Nephron progenitor cell (in vitro differentiated cells): ENCODE results near the gene ZNF850.
A peak's percentile ranks its signal among the peaks of the same experiment; 100 is the strongest.

Experiments
- DNase-seq: peaks from one replicate; pipeline ENCODE4 v3.0.0; 2021
- H3K27ac Mint-ChIP-seq: 2 replicates; pipeline ENCODE4 v1.8.0; 2021; ENCODE audit warnings: mild to moderate bottlenecking, moderate library complexity, mixed read lengths
- H3K27me3 Mint-ChIP-seq: 2 replicates; pipeline ENCODE4 v1.8.0; 2021; ENCODE audit warnings: mild to moderate bottlenecking, low read depth, mixed read lengths; ENCODE audit not compliant: poor library complexity
- H3K36me3 Mint-ChIP-seq: 2 replicates; pipeline ENCODE4 v1.8.0; 2021; ENCODE audit warnings: low read depth, mixed read lengths
- H3K4me1 Mint-ChIP-seq: 2 replicates; pipeline ENCODE4 v1.8.0; 2021; ENCODE audit warnings: mixed read lengths
- H3K4me3 Mint-ChIP-seq: 2 replicates; pipeline ENCODE4 v1.8.0; 2021; ENCODE audit warnings: mild to moderate bottlenecking, moderate library complexity, mixed read lengths
- H3K9me3 Mint-ChIP-seq: 2 replicates; pipeline ENCODE4 v1.8.0; 2021; ENCODE audit warnings: mild to moderate bottlenecking, moderate library complexity, mixed read lengths
- TF ChIP-seq, protein P1 (sequence below): fragments of 200-600 bp; sonication (generic); IDR thresholded peaks from 2 replicates; pipeline ENCODE4 v1.5.0; 2021; ENCODE audit warnings: antibody characterized with exemption

The ZNF850 gene

DNA sequence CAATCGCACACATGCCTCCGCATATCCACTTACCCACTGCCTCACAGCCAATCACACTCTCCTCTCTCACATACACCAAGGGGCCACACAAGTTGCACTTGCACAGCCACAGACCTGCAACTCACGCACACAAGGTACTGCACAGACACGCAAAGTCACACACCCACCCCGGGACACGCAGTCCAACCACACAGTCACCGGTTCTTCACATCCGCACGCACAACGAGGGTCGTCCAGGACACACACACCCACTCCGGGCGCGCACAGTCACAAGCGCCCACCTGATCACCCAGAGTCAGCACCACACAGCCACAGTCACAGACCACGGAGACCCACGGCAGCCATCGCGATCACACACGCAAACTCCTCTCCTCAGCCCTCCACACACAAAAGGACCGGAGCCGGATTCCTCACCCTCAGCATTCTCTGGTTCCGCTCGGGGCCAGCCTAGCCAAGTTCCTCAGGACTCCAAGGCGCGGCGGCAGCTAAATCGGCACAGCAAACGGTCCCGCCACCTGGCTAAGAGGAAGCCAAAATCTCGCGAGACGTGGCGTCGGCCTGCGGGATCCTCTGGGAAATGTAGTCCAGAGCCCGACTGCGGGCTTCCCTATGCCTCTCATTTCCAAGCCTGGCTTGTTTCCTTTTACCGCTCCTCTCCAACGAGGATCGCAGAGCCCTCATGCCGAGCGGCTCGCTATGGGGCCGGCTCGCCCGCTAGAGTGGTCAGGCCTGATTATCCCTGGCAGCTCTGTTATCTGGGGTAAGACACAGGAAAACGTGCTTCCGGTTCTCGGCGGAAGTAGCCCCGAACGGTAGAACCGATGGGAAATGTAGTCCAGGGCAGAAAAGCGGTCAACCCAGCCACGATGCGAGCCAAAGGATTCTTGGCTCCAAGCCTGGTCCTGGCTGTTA lies at the start of gene ZNF850:
Gene ZNF850 (minus strand): TSS at position 497 of the 912 bp plus-strand sequence. CDS start 10,201 bp downstream, outside the sequence.
- peak; percentile 96 for DNase-seq
- Mint-ChIP-seq H3K27me3 (no peaks in the 10 kb centered on the region), H3K4me3 (peak within 1 kb of the TSS; percentile 98), H3K36me3 (peaks cover 91% of the 10 kb centered on the region), H3K4me1 (peaks cover 24% of the 10 kb centered on the region), H3K27ac (peak within 1 kb of the TSS; percentile 80), H3K9me3 (peaks cover 97% of the 10 kb centered on the region)
- TF ChIP-seq, protein P1, sequence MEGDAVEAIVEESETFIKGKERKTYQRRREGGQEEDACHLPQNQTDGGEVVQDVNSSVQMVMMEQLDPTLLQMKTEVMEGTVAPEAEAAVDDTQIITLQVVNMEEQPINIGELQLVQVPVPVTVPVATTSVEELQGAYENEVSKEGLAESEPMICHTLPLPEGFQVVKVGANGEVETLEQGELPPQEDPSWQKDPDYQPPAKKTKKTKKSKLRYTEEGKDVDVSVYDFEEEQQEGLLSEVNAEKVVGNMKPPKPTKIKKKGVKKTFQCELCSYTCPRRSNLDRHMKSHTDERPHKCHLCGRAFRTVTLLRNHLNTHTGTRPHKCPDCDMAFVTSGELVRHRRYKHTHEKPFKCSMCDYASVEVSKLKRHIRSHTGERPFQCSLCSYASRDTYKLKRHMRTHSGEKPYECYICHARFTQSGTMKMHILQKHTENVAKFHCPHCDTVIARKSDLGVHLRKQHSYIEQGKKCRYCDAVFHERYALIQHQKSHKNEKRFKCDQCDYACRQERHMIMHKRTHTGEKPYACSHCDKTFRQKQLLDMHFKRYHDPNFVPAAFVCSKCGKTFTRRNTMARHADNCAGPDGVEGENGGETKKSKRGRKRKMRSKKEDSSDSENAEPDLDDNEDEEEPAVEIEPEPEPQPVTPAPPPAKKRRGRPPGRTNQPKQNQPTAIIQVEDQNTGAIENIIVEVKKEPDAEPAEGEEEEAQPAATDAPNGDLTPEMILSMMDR, result no peak

DNA sequence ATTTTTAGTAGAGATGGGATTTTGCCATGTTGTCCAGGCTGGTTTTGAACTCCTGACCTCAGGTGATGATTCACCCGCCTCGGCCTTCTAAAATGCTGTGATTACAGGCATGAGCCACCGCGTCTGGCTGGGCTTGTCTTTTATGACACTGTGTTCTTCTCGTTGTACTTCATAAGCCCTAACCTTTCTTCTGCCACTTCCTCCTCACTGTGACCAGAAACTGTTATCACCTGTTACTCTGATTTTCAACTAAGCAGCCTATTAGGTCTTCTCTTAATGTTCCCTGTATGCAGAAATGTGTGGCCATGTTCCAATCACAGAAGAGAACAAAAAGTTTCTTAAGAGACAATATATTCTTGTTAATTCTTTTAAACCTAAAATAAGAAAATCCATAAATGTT lies 49.2 kb upstream of the ZNF850 start:
- H3K27me3 Mint-ChIP-seq, result no peaks in the 10 kb centered on the region
- peaks cover 95% of the 10 kb centered on the region for H3K9me3 Mint-ChIP-seq
- TF ChIP-seq, protein P1, result no peak
- H3K36me3 Mint-ChIP-seq, result no peaks in the 10 kb centered on the region
- H3K27ac Mint-ChIP-seq, result no peak overlapping the region
- H3K4me1 Mint-ChIP-seq, result no peaks in the 10 kb centered on the region
- no peak for DNase-seq
- no peak overlapping the region for H3K4me3 Mint-ChIP-seq

GRCh38 chr19:36819130-36819630 lies 46.6 kb upstream of the ZNF850 start:
- H3K36me3 Mint-ChIP-seq, result no peaks in the 10 kb centered on the region
- H3K4me1 Mint-ChIP-seq, result no peaks in the 10 kb centered on the region
- DNase-seq, result no peak
- H3K27ac Mint-ChIP-seq, result no peak overlapping the region
- H3K27me3 Mint-ChIP-seq, result no peaks in the 10 kb centered on the region
- peaks cover 100% of the 10 kb centered on the region for H3K9me3 Mint-ChIP-seq
- TF ChIP-seq, protein P1, result no peak
- H3K4me3 Mint-ChIP-seq, result no peak overlapping the region

DNA sequence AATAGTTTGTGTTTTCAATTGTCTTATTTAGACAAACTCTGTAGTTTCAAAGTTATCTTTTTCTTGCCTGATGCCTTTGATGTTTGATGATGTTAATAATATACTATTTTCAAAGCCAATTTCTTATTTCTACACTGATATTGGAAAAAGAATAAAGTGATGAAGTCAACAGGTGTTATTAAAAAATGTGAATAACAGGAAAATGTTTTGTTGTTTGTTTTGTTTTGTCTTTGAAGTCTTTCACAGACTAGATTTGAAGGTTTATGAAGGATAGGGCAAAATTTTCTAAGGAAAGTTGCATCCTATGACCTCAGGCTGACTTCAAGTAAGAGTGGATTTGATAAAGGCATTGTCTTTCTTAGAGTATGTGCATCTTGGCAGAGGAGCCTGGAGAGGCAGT lies 34.4 kb upstream of the ZNF850 start:
- Mint-ChIP-seq H3K27me3 (peaks cover 2% of the 10 kb centered on the region), H3K27ac (no peak overlapping the region), H3K36me3 (peaks cover 48% of the 10 kb centered on the region), H3K9me3 (peaks cover 94% of the 10 kb centered on the region), H3K4me1 (no peaks in the 10 kb centered on the region), H3K4me3 (no peak overlapping the region)
- no peak for DNase-seq
- TF ChIP-seq, protein P1, result no peak

- H3K27ac Mint-ChIP-seq, result no peak overlapping the region
- H3K4me3 Mint-ChIP-seq, result no peak overlapping the region
- H3K4me1 Mint-ChIP-seq, result no peaks in the 10 kb centered on the region
- TF ChIP-seq, protein P1, result no peak
- peaks cover 94% of the 10 kb centered on the region for H3K9me3 Mint-ChIP-seq
- H3K36me3 Mint-ChIP-seq, result peaks cover 64% of the 10 kb centered on the region
- no peak for DNase-seq
- H3K27me3 Mint-ChIP-seq, result peaks cover 2% of the 10 kb centered on the region
Measured at GRCh38 chr19:36805364-36805763, 32.8 kb upstream of the ZNF850 start.
